ENCODE data around the gene MRPL40. TPM values are rescaled to one million over a fixed set of nuclear protein-coding genes. Genes with fewer than 3 reads are reported as not detected.

Gene MRPL40
- total RNA-seq, 1 experiment from 2014 or later = 40.1 TPM

DNA sequence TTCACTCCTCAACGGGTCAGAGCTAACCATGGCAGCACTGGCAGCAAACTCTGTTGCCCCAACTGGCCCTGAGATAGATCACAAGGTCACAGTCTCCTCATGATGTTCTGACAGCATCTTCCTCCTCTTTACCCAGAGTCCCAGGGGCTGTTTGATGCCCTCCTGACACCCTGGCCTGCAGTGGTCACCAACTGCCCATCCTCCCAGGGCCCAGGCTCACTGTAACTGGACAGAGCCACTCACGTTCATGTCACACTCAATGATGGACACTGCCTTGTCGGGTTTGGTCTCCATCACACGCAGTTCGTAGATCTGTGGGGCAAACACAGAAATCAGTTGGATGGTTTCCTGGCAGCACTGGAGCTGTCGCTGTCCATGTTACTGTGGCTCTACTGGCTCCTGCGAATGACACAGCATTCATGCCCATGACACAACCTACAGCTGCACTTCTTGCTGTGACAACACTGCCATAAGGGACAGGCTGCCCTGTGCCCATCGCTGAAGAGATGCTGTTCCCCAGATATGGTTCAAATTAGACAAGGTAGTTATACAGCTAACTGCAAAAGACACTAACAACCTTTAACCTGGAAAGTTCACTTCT lies 25.6 kb downstream of the MRPL40 start:
- Histone ChIP-seq H4K20me1 (ENCODE audit: insufficient read depth) (no peaks in the 10 kb centered on the region), H3K79me2 (ENCODE audit: insufficient read depth, low read length) (0 out of 2 replicates have a peak, but pooled peaks cover 3% of the 10 kb centered on the region), H3K9ac (ENCODE audit: low read length) (no peak overlapping the region), H2AFZ (ENCODE audit: low read depth, low read length, poor library complexity, severe bottlenecking) (no peak overlapping the region), H3K4me1 (ENCODE audit: control insufficient read depth in 1 of 2, insufficient read depth in 2 of 2, low read length in 2 of 2) (no peaks in the 10 kb centered on the region), H3K4me3 (replicated peaks in 1 of 2; ENCODE audit: low read depth in 1 of 2, low read length in 2 of 2) (no peak overlapping the region), H3K27ac (ENCODE audit: low read depth, low read length) (no peak overlapping the region), H3K4me2 (ENCODE audit: low read length) (no peak overlapping the region), H3K9me2 (ENCODE audit: insufficient read depth) (no peaks in the 10 kb centered on the region), H3K27me3 (ENCODE audit: insufficient read depth, low read length) (no peaks in the 10 kb centered on the region), H3K36me3 (ENCODE audit: control insufficient read depth in 1 of 2, insufficient read depth in 2 of 2, low read length in 2 of 2) (peaks cover 39 to 41% of the 10 kb centered on the region in 2 experiments), H3K9me3 (ENCODE audit: control insufficient read depth in 1 of 2, insufficient read depth in 1 of 2, low read depth in 1 of 2, low read length in 2 of 2) (no peaks in the 10 kb centered on the region)
- intact Hi-C loops (cut with micrococcal nuclease) = no loop called here
- DNase-seq (ENCODE audit: low read depth, low spot score) = no peak
- ChIA-PET POLR2A (no interaction called here), RAD21 (ENCODE audit: low non-redundant PET in 1 of 2, low total read pairs in 2 of 2, uncharacterized antibody in 2 of 2, unreplicated experiment in 2 of 2) (no interaction called here), CTCF (no interaction called here)
- no TSS peak for BruUV-seq (replicated peaks)
- ATAC-seq = no peak
- TF ChIP-seq EGR1 (IDR thresholded peaks at IDR 0.05; ENCODE audit: low read depth) = no peak
- no peak for TF ChIP-seq SP1 (IDR thresholded peaks at IDR 0.05; ENCODE audit: low read depth)
- TF ChIP-seq FOSL1 (IDR thresholded peaks at IDR 0.05; ENCODE audit: low read depth) = no peak
- no peak for TF ChIP-seq EZH2 (IDR thresholded peaks at IDR 0.05)
- TF ChIP-seq, protein P1, sequence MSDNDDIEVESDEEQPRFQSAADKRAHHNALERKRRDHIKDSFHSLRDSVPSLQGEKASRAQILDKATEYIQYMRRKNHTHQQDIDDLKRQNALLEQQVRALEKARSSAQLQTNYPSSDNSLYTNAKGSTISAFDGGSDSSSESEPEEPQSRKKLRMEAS (IDR thresholded peaks at IDR 0.05) = no peak
- no peak for TF ChIP-seq POLR2A (IDR thresholded peaks at IDR 0.05; ENCODE audit: borderline replicate concordance, extremely low read depth, insufficient read depth, insufficient read length)
- no peak for TF ChIP-seq SRF (IDR thresholded peaks at IDR 0.05; ENCODE audit: low read depth)
- TF ChIP-seq SIN3A (IDR thresholded peaks at IDR 0.05; ENCODE audit: low read depth) = no peak
- no peak for TF ChIP-seq POLR2AphosphoS5 (IDR thresholded peaks at IDR 0.05; ENCODE audit: low read depth, low read length)
- no peak for TF ChIP-seq ZFX (IDR thresholded peaks at IDR 0.05)
- TF ChIP-seq JUND (IDR thresholded peaks at IDR 0.05) = no peak
- no peak for TF ChIP-seq CTCF (IDR thresholded peaks at IDR 0.05 in 2 of 3, conservative IDR thresholded peaks at IDR 0.05 in 1 of 3; ENCODE audit: borderline replicate concordance in 1 of 3, insufficient read depth in 1 of 3, low read depth in 2 of 3, low read length in 2 of 3)
- TF ChIP-seq, protein P2, sequence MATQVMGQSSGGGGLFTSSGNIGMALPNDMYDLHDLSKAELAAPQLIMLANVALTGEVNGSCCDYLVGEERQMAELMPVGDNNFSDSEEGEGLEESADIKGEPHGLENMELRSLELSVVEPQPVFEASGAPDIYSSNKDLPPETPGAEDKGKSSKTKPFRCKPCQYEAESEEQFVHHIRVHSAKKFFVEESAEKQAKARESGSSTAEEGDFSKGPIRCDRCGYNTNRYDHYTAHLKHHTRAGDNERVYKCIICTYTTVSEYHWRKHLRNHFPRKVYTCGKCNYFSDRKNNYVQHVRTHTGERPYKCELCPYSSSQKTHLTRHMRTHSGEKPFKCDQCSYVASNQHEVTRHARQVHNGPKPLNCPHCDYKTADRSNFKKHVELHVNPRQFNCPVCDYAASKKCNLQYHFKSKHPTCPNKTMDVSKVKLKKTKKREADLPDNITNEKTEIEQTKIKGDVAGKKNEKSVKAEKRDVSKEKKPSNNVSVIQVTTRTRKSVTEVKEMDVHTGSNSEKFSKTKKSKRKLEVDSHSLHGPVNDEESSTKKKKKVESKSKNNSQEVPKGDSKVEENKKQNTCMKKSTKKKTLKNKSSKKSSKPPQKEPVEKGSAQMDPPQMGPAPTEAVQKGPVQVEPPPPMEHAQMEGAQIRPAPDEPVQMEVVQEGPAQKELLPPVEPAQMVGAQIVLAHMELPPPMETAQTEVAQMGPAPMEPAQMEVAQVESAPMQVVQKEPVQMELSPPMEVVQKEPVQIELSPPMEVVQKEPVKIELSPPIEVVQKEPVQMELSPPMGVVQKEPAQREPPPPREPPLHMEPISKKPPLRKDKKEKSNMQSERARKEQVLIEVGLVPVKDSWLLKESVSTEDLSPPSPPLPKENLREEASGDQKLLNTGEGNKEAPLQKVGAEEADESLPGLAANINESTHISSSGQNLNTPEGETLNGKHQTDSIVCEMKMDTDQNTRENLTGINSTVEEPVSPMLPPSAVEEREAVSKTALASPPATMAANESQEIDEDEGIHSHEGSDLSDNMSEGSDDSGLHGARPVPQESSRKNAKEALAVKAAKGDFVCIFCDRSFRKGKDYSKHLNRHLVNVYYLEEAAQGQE (IDR thresholded peaks at IDR 0.05; ENCODE audit: low read depth) = no peak
- TF ChIP-seq CEBPB (IDR thresholded peaks at IDR 0.05; ENCODE audit: low read depth) = no peak
- no peak for TF ChIP-seq ZNF274 (IDR thresholded peaks at IDR 0.05; ENCODE audit: low read depth, low read length)
- TF ChIP-seq, protein P3, sequence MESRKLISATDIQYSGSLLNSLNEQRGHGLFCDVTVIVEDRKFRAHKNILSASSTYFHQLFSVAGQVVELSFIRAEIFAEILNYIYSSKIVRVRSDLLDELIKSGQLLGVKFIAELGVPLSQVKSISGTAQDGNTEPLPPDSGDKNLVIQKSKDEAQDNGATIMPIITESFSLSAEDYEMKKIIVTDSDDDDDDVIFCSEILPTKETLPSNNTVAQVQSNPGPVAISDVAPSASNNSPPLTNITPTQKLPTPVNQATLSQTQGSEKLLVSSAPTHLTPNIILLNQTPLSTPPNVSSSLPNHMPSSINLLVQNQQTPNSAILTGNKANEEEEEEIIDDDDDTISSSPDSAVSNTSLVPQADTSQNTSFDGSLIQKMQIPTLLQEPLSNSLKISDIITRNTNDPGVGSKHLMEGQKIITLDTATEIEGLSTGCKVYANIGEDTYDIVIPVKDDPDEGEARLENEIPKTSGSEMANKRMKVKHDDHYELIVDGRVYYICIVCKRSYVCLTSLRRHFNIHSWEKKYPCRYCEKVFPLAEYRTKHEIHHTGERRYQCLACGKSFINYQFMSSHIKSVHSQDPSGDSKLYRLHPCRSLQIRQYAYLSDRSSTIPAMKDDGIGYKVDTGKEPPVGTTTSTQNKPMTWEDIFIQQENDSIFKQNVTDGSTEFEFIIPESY (IDR thresholded peaks at IDR 0.05; ENCODE audit: extremely low read depth, insufficient replicate concordance, low read length) = no peak
- TF ChIP-seq, protein P4, sequence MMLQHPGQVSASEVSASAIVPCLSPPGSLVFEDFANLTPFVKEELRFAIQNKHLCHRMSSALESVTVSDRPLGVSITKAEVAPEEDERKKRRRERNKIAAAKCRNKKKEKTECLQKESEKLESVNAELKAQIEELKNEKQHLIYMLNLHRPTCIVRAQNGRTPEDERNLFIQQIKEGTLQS (IDR thresholded peaks at IDR 0.05) = no peak
